ENCODE measurements around the gene ERICH6.

The ERICH6 gene

DNA sequence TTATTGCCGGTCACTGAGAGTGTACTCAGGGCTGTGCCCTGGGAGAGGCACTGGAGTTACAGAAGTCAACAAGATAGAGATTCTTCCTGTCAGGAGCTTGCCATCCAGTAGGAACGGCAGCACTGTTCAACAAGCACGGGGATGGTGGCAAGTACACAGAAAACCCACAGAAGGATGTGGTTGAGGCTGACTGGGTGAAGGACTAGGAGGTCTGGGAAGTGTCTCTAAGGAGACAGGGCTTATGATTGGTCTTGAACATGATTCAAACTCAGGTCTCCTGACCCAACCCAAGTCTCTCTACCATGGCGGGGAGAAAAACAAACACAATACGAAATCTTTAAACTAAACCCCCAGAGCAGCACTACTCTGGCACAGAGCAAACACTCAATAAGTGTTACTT is 37.6 kb downstream of the ERICH6 start:
- no peak for DNase-seq (ENCODE audit: low read depth)
- H3K4me3 ChIP-seq (ENCODE audit: control insufficient read depth, low read depth, low read length) = no peak overlapping the region
- TF ChIP-seq, protein P1, sequence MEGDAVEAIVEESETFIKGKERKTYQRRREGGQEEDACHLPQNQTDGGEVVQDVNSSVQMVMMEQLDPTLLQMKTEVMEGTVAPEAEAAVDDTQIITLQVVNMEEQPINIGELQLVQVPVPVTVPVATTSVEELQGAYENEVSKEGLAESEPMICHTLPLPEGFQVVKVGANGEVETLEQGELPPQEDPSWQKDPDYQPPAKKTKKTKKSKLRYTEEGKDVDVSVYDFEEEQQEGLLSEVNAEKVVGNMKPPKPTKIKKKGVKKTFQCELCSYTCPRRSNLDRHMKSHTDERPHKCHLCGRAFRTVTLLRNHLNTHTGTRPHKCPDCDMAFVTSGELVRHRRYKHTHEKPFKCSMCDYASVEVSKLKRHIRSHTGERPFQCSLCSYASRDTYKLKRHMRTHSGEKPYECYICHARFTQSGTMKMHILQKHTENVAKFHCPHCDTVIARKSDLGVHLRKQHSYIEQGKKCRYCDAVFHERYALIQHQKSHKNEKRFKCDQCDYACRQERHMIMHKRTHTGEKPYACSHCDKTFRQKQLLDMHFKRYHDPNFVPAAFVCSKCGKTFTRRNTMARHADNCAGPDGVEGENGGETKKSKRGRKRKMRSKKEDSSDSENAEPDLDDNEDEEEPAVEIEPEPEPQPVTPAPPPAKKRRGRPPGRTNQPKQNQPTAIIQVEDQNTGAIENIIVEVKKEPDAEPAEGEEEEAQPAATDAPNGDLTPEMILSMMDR (conservative IDR thresholded peaks at IDR 0.05; ENCODE audit: control insufficient read depth, insufficient read depth, low read depth, low read length) = no peak

DNA sequence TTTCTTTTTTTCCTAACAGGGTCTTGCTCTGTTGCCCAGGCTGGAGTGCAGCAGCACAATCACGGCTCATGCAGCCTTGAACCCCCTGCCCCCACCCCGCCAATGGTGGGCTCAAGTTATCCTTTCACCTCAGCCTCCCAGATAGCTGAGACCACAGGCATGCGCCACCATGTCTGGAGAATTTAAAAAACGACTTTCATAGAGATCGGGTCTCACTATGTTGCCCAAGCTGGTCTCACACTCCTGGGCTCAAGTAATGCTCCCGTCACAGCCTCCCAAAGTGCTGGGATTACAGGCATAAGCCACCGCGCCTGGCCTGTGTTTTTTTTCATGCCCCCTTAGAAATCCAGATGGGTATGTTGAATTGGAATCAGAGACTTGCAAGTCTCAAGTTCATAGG is 40.3 kb downstream of the ERICH6 start:
- TF ChIP-seq, protein P1 (conservative IDR thresholded peaks at IDR 0.05; ENCODE audit: control insufficient read depth, insufficient read depth, low read depth, low read length) = no peak
- H3K4me3 ChIP-seq (ENCODE audit: control insufficient read depth, low read depth, low read length) = no peak overlapping the region
- DNase-seq (ENCODE audit: low read depth) = no peak

DNA sequence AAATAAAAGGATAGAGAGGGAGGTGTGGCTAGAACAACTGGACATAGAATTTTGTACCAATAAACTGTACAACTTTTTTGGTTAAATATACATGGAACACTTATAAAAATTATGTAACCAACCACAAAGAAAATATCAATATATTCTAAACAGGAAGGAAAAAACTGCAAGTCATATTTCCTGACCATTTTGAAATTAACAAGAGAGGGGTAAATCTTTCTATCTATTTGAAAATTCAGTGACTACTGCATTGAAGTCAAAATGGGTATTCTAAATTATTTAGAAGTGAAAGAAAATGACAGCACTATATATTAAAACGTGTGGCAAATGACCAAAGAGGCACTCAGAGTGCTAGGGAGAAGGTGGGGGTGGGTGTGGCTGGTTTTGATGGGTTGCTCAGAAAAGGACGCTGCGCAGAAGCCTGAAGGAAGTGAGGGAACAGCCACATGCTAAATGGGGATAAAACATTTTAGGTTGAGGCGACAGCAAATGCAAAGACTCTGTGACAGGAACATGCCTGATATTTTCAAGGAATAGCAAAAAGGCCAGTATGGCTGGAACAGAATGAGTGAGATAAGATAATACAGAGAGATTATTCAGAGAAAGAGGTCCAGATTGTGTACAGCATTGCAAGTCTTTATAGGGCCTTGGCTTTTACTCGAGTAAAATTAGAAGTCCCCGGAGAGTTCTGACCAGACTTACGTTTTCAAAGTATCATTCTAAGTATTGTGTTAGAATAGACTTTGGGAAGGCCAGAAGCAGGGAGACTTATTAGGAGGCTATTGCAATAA is 41.1 kb downstream of the ERICH6 start:
- DNase-seq (ENCODE audit: low read depth) = no peak
- TF ChIP-seq, protein P1 (conservative IDR thresholded peaks at IDR 0.05; ENCODE audit: control insufficient read depth, insufficient read depth, low read depth, low read length) = no peak
- H3K4me3 ChIP-seq (ENCODE audit: control insufficient read depth, low read depth, low read length) = no peak overlapping the region

DNA sequence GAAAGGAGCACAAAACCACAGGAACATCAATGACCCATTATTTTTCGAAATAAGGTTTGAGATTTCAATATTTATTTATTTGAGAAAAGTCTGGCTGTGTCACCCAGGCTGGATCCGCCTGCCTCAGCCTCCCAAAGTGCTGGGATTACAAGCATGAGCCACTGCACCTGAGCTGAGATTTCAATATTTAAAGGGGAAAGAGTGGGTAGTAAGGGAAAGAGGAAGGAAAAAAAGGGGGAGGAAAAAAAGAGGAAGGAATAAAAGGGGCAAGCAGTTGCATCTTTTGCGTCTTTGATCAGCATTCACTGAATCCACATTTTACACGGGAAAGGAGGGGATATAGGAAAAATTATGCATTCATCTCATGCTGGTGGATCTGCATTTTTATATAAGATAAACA is 47.4 kb downstream of the ERICH6 start:
- TF ChIP-seq, protein P1 (conservative IDR thresholded peaks at IDR 0.05; ENCODE audit: control insufficient read depth, insufficient read depth, low read depth, low read length) = no peak
- DNase-seq (ENCODE audit: low read depth) = no peak
- H3K4me3 ChIP-seq (ENCODE audit: control insufficient read depth, low read depth, low read length) = no peak overlapping the region

DNA sequence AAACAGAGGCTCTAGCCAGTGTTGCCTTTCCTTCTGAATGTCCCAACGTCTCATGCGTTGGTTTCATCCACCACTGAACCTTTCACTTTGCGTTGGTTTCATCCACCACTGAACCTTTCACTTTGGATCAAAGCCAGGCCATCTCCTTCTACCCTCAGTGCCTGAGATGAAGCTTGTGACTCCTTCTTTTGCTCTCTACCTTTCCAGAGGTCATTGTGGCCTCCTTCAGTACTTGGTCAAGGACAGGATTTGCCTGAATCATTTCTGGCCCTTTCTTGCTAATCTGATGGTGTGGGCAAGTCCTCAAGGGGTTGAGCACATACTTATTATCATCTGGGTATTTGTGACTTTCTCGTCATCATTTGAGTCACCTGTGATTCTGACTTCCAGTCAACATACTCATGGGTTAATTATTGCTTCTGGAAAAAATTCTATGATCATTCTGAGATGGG is 50.6 kb downstream of the ERICH6 start:
- no peak for DNase-seq (ENCODE audit: low read depth)
- TF ChIP-seq, protein P1 (conservative IDR thresholded peaks at IDR 0.05; ENCODE audit: control insufficient read depth, insufficient read depth, low read depth, low read length) = no peak

DNA sequence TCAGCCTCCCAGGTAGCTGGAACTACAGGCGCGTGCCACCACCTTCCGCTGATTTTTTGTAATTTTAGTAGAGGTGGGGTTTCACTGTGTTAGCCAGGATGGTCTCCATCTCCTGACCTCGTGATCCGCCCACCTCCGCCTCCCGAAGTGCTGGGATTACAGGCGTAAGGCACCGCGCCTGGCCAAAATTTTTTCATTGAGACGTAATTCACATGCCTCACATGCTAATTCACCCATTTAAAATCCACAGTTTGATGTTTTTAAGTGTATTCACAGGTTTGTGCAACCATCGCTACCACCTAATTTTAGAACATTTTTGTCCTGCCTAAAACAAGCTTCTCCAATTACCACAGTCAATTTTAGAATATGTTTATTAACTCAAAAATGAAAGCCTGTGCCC is 63.5 kb downstream of the ERICH6 start:
- TF ChIP-seq, protein P1 (conservative IDR thresholded peaks at IDR 0.05; ENCODE audit: control insufficient read depth, insufficient read depth, low read depth, low read length) = no peak
- H3K4me3 ChIP-seq (ENCODE audit: control insufficient read depth, low read depth, low read length) = no peak overlapping the region
- DNase-seq (ENCODE audit: low read depth) = no peak

More for the DNA sequence above, 50.6 kb downstream of the ERICH6 start:
- H3K4me3 ChIP-seq (ENCODE audit: control insufficient read depth, low read depth, low read length) = no peak overlapping the region

Data from fibroblast of mammary gland (primary cell).